Measurements from ENCODE around the gene MEF2B.
A peak's percentile ranks its signal among the peaks of the same experiment; 100 is the strongest.
"Not testable (repeated sequence)": the region's sequence is repeated elsewhere in the genome, so short reads cannot be mapped to it uniquely, and the experiment has no call there.

MEF2B gene

DNA sequence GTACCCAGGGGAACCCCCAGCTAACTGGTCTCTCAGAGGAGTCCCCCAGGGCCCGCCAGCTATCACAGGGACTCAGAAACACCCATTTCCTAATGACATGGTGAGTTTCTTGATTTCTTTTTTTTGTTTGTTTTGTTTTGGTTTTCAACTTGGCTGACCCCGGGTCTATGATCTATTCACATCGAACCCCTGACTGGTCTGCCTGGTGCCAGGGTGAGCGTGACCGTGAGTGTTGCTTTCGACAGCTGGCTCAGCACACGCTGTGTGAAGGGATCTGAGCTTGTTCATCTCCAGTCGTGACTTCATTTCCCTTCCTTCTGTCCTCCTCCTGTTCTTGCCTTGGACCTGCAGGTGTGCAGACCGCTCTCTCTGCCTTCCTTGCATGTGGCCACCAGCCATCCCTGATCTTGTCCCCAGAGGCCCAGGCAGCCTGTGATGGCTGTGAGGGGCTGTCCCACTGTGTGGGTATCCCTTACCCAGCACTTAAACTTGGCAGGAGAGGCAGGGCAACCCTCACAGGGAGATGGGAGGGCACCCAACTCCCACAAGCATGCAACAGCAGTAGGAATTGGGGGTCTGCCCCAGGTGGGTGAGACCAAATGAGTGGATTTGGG, 58.0 kb downstream of the MEF2B start:
- ChIA-PET CTCF (no interaction called here), POLR2A (ENCODE audit: low non-redundant PET) (no interaction called here)
- DNase-seq (ENCODE audit: low spot score), result no peak
- no peak overlapping the region for H3K27ac ChIP-seq
- TF ChIP-seq, protein P1, sequence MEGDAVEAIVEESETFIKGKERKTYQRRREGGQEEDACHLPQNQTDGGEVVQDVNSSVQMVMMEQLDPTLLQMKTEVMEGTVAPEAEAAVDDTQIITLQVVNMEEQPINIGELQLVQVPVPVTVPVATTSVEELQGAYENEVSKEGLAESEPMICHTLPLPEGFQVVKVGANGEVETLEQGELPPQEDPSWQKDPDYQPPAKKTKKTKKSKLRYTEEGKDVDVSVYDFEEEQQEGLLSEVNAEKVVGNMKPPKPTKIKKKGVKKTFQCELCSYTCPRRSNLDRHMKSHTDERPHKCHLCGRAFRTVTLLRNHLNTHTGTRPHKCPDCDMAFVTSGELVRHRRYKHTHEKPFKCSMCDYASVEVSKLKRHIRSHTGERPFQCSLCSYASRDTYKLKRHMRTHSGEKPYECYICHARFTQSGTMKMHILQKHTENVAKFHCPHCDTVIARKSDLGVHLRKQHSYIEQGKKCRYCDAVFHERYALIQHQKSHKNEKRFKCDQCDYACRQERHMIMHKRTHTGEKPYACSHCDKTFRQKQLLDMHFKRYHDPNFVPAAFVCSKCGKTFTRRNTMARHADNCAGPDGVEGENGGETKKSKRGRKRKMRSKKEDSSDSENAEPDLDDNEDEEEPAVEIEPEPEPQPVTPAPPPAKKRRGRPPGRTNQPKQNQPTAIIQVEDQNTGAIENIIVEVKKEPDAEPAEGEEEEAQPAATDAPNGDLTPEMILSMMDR (conservative IDR thresholded peaks at IDR 0.05; ENCODE audit: low read depth), result no peak

DNA sequence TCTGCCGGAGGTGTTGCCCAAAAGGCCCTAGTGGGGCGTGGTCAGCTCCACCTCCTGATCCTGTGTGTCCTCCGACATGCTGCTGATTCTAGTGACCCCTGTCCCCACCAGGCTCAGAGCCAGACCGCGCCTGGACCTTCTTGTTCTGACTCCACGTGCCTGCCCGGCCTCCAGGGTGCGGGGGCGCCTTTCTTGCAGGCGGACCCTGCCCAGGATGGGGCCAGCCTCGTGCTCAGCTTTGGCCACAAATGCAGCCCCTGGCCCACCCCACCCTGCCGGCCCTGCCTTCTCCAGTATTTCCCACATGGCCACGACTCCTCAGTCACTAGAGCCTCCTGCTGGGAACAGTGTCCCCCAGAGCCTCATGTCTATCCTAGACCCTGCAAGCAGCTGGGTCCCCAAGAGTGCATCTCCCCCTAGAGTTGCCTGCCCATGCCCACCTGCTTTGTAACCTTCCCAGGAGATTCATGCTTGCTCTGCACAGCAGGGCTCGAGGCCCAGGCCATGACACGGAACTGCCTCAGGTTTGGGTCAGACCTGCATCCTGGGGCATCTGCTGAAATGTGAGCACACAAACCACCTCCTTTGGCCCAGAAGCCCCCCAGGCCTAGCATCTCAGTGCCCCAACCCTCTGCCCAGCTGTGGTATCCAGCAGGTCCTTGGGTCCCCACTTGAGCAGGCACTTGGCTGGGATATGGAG, 58.8 kb downstream of the MEF2B start:
- TF ChIP-seq, protein P1 (conservative IDR thresholded peaks at IDR 0.05; ENCODE audit: low read depth), result no peak
- no peak for DNase-seq (ENCODE audit: low spot score)
- POLR2A ChIA-PET (ENCODE audit: low non-redundant PET), result no interaction called here
- CTCF ChIA-PET, result no interaction called here
- H3K27ac ChIP-seq, result no peak overlapping the region

DNA sequence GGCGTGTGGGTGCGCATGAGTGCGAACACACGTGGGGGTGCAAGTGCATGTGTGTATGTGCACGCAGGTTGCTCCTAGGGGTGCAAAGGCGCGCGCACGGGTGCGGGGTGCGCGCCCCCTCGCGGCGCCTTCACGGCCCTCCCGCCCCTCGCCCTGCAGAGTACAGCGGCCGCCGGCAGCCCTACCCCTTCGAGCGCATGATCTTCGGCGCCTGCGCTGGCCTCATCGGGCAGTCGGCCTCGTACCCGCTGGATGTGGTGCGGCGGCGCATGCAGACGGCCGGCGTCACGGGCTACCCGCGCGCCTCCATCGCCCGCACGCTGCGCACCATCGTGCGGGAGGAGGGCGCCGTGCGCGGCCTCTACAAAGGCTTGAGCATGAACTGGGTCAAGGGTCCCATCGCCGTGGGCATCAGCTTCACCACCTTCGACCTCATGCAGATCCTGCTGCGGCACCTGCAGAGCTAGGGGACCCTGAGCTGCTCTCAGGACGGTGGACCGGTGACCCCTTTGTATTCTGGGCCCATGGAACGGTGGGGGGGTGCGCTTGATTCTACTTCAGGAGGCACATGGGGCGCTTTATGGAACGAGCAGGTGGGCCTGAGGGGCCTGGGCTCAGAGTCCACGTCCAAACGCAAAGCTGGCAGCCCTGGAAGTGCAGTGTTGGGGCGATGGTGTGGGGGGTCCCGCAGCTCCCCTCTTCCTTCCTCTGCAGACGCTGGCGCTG, 59.5 kb downstream of the MEF2B start:
- ChIA-PET POLR2A (ENCODE audit: low non-redundant PET) (no interaction called here), CTCF (interaction anchor here (0.7 kb wide), 1 partner anchor 12 kb away, joined by 5 read pairs; no protein-coding TSS in a partner anchor)
- TF ChIP-seq, protein P1 (conservative IDR thresholded peaks at IDR 0.05; ENCODE audit: low read depth), result no peak
- DNase-seq (ENCODE audit: low spot score), result no peak
- no peak overlapping the region for H3K27ac ChIP-seq

DNA sequence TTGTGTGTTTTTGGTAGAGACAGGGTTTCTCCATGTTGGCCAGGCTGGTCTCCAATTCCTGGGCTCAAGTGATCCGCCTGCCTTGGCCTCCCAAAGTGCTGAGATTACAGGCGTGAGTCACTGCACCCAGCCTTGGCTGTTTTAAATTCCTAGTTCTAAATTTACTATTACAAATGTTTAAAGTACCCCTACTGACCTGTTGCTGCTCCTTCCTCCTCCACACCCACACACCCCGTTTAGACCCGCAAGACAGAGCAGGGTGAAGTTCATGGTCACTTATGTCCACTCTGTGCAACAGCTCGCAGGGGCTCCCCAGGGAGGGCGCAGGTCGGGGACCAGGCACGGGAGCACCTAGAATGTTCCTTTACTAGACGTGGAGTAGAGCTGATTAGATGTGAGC, 60.5 kb downstream of the MEF2B start:
- no peak for DNase-seq (ENCODE audit: low spot score)
- TF ChIP-seq, protein P1 (conservative IDR thresholded peaks at IDR 0.05; ENCODE audit: low read depth), result no peak
- POLR2A ChIA-PET (ENCODE audit: low non-redundant PET), result no interaction called here
- peak overlapping the region; percentile 5; the same call in 1 of the 2 replicates for H3K27ac ChIP-seq
- CTCF ChIA-PET, result interaction anchor here (0.6 to 0.7 kb wide), 3 partner anchors 11 to 381 kb away, joined by 3 to 5 read pairs (median 3); no protein-coding TSS in a partner anchor

DNA sequence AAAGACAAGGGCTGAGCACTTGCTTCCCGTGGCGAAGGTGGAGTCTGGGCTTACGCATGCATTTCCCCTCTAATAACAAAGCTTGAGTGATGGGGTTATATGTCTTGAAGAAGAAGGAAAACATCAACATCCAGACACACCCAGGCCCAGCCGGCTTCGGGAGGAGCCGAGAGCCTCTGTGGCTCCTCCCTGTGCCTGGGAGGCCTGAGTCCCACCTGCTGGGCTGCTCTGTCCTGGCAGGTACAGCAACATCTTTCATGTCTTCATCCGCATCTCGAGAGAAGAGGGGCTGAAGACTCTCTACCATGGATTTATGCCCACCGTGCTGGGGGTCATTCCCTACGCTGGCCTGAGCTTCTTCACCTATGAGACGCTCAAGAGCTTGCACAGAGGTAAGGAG, 62.4 kb downstream of the MEF2B start:
- ChIA-PET CTCF (interaction anchor here (1.0 kb wide), 1 partner anchor 38 kb away, joined by 3 read pairs; no protein-coding TSS in a partner anchor), POLR2A (ENCODE audit: low non-redundant PET) (no interaction called here)
- no peak overlapping the region for H3K27ac ChIP-seq
- TF ChIP-seq, protein P1 (conservative IDR thresholded peaks at IDR 0.05; ENCODE audit: low read depth), result no peak
- no peak for DNase-seq (ENCODE audit: low spot score)

DNA sequence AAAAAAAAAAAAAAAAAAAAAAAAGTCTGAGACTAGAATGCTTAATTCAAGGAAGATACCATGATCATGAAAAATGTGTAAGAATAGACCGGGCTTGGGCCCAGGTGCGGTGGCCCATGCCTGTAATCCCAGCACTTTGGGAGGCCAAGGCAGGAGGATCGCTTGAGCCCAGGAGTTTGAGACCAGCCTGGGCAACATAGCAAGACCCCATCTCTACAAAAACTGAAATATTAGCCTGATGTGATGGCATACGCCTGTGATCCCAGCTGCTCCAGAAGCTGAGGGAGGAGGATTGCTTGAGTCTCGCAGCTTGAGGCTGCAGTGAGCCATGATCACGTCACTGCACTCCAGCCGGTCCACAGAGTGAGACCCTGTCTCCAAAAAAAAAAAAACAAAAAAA, 63.1 kb downstream of the MEF2B start:
- H3K27ac ChIP-seq, result not testable (repeated sequence)
- CTCF ChIA-PET, result interaction anchor here (1.0 kb wide), 1 partner anchor 39 kb away, joined by 3 read pairs; no protein-coding TSS in a partner anchor

More for the DNA sequence above, 63.1 kb downstream of the MEF2B start:
- POLR2A ChIA-PET (ENCODE audit: low non-redundant PET); DNase-seq (ENCODE audit: low spot score): not testable (repeated sequence)

Measured in RWPE1 (cell line).